ENCODE measurements around the gene PHACTR1.

The PHACTR1 gene

GRCh38 chr6:13140980-13141379 is 424.4 kb downstream of the PHACTR1 start:
- TF ChIP-seq CTCF (IDR thresholded peaks at IDR 0.05; ENCODE audit: control insufficient read depth, insufficient read depth, low read depth, low read length, missing control alignments) = no peak
- no peak overlapping the region for H3K4me3 ChIP-seq (ENCODE audit: control insufficient read depth, low read depth, low read length)
- DNase-seq (ENCODE audit: low read depth) = no peak

GRCh38 chr6:13141387-13141786 is 424.8 kb downstream of the PHACTR1 start:
- DNase-seq (ENCODE audit: low read depth) = no peak
- no peak for TF ChIP-seq CTCF (IDR thresholded peaks at IDR 0.05; ENCODE audit: control insufficient read depth, insufficient read depth, low read depth, low read length, missing control alignments)
- H3K4me3 ChIP-seq (ENCODE audit: control insufficient read depth, low read depth, low read length) = no peak overlapping the region

- H3K4me3 ChIP-seq (ENCODE audit: control insufficient read depth, low read depth, low read length) = no peak overlapping the region
- TF ChIP-seq CTCF (IDR thresholded peaks at IDR 0.05; ENCODE audit: control insufficient read depth, insufficient read depth, low read depth, low read length, missing control alignments) = no peak
Measured at GRCh38 chr6:13142611-13143010, 426.0 kb downstream of the PHACTR1 start.

GRCh38 chr6:13146442-13146841 is 429.9 kb downstream of the PHACTR1 start:
- no peak for DNase-seq (ENCODE audit: low read depth)
- TF ChIP-seq CTCF (IDR thresholded peaks at IDR 0.05; ENCODE audit: control insufficient read depth, insufficient read depth, low read depth, low read length, missing control alignments) = no peak
- H3K4me3 ChIP-seq (ENCODE audit: control insufficient read depth, low read depth, low read length) = no peak overlapping the region

More at GRCh38 chr6:13142611-13143010, 426.0 kb downstream of the PHACTR1 start:
- no peak for DNase-seq (ENCODE audit: low read depth)

GRCh38 chr6:13147376-13147775 is 430.8 kb downstream of the PHACTR1 start:
- H3K4me3 ChIP-seq (ENCODE audit: control insufficient read depth, low read depth, low read length) = no peak overlapping the region
- no peak for DNase-seq (ENCODE audit: low read depth)
- no peak for TF ChIP-seq CTCF (IDR thresholded peaks at IDR 0.05; ENCODE audit: control insufficient read depth, insufficient read depth, low read depth, low read length, missing control alignments)

GRCh38 chr6:13147782-13148181 is 431.2 kb downstream of the PHACTR1 start:
- no peak for TF ChIP-seq CTCF (IDR thresholded peaks at IDR 0.05; ENCODE audit: control insufficient read depth, insufficient read depth, low read depth, low read length, missing control alignments)
- DNase-seq (ENCODE audit: low read depth) = no peak
- no peak overlapping the region for H3K4me3 ChIP-seq (ENCODE audit: control insufficient read depth, low read depth, low read length)

- DNase-seq (ENCODE audit: low read depth) = no peak
- no peak for TF ChIP-seq CTCF (IDR thresholded peaks at IDR 0.05; ENCODE audit: control insufficient read depth, insufficient read depth, low read depth, low read length, missing control alignments)
- H3K4me3 ChIP-seq (ENCODE audit: control insufficient read depth, low read depth, low read length) = no peak overlapping the region
Measured at GRCh38 chr6:13152764-13153163, 436.2 kb downstream of the PHACTR1 start.

Measured in AG09309 (cell line).